GM12873 (cell line): ENCODE data around the gene SEMA3C.

ENCODE experiments used
- TF ChIP-seq, protein P1 (sequence below): IDR thresholded peaks from 2 replicates; pipeline ENCODE4 v1.5.1; 2012; ENCODE audit warnings: low read depth, mild to moderate bottlenecking, moderate library complexity, low read length, control low read depth; ENCODE audit not compliant: insufficient read depth; ENCODE audit errors: missing control alignments

Gene SEMA3C

DNA sequence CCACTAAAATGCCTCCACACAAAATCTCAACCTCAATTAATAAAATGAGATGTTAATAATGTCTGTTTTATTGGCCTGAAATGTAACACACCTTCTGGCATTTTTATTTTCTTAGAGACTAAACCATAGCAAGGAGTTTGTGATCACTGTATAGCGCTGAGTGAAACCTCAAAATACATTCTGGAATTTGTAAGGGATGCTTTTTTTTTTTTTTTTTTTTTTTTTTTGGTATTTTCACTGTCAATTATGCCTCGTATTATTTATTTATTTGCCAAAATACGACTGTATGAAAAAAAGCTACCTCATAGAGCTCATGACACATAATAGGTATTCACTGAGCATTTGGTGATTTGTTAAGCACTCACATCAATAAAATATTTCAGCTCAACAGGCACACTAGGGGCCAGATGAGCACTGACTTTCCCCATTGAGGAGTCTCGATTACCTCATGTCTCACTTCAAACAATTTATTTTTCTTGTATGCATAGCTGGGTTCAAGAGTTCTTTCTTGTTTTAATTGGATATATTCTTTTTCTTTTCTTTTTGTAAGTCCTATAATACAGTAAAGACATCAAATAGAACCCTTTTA, 36.5 kb downstream of the SEMA3C start:
- TF ChIP-seq, protein P1, sequence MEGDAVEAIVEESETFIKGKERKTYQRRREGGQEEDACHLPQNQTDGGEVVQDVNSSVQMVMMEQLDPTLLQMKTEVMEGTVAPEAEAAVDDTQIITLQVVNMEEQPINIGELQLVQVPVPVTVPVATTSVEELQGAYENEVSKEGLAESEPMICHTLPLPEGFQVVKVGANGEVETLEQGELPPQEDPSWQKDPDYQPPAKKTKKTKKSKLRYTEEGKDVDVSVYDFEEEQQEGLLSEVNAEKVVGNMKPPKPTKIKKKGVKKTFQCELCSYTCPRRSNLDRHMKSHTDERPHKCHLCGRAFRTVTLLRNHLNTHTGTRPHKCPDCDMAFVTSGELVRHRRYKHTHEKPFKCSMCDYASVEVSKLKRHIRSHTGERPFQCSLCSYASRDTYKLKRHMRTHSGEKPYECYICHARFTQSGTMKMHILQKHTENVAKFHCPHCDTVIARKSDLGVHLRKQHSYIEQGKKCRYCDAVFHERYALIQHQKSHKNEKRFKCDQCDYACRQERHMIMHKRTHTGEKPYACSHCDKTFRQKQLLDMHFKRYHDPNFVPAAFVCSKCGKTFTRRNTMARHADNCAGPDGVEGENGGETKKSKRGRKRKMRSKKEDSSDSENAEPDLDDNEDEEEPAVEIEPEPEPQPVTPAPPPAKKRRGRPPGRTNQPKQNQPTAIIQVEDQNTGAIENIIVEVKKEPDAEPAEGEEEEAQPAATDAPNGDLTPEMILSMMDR = no peak

DNA sequence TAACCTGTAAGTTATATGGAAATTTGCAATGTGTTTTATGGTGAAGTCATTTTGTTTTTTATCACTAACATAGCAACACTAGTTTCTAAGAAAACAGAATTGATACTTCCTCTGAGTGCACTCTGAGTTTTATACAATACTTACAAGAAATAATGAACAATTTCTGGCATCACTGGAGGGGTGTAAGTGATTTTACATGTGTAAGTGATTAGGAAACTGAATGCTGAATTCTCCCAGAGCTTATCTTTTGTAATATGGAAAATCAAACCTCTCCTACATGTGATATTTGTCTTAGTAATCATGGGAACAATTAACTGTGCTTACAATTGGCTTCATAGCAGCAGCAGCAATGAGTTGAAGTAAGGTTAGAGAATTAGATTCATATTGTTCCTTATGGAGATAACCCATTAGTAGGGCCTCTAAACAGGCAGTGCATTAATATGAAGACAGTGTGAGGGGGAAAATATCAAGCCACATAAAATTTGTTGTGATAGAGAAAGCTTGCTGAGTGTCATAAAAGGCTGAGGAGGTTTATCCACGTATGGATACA, 37.4 kb downstream of the SEMA3C start:
- TF ChIP-seq, protein P1 = no peak

DNA sequence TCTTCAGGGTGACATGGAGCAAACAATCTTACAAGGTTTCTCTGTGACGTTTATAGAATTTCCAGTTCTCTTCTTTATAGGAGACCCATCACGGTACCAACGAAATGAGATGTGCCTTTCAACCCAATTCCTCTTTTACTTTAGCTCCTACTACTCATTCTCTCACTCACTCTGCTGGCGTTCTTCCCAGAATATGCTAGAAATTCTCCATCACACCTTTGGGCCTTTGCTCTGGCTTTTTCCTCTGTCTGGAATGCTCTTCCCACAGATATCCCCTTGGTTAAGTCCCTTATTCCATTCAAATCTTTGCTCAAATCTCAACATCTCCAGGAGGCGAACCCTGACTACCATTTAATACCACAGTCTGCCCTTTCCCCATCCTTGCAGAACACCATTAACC, 39.0 kb downstream of the SEMA3C start:
- TF ChIP-seq, protein P1 = no peak

DNA sequence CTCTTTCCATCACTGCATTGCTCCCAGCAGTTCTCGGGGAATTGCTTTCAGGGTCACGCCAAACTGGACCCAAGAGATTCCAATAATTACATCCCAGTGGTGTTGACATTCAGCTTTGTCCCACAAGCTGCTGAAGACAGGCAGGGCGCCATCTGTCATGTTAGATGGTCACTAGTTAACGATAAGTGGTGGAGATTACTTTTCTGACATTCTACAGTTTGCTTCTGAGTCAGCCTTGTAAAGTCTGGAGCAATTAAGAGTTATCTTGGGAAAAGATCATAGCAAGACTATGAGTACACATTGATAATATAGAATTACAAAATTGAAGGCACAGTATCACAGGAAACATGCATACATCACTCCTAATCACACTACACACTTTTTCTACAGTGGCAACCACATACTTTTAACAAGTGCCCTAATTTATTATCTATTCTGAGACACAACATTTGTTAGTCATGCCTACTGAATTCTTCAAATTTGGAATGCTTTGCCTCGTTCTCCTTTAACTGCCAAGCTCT, 41.9 kb downstream of the SEMA3C start:
- TF ChIP-seq, protein P1 = no peak

DNA sequence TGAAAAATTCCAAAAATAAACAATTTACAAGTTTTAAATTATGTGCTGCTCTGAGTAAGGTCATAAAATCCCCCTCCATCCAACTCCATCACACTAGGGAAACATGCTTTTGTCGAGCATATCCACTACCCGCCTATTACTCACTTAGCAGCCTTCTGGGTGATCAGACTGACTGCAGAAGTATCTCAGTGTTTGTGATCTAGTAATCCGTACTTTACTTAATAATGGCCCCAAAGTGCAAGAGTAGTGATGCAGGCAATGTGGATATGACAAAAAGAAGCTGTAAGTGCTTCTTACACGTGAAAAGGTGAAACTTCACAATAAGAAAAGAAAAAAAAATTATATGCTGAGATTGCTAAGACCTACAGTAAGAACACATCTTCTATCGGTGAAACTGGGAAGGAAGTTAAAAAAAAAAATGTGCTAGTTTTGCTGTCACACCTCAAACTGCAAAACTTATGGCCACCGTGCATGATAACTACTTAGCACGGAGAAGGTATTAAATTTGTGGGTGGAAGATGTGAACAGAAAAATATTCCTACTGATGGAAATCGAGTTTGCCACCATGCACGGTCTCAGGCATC, 43.2 kb downstream of the SEMA3C start:
- TF ChIP-seq, protein P1 = no peak

DNA sequence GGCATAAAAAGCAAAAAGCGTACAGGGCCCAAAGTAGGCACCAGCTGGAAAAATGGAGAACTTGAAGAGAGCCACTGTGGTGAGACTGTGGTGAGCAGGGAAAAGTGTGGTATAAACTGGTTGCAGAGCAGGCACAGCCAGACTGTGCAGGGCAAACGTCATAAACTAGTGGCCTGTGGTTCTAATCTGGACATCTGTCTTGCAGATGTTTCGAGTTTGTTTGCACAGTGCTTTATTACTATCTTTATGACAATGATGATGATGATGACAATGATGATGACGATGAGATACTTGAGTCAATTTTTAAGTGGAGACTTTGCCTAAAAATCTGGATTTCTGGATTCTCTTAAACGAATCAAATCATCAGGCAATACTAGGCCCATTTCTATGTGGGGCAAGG, 45.7 kb downstream of the SEMA3C start:
- TF ChIP-seq, protein P1 = no peak

DNA sequence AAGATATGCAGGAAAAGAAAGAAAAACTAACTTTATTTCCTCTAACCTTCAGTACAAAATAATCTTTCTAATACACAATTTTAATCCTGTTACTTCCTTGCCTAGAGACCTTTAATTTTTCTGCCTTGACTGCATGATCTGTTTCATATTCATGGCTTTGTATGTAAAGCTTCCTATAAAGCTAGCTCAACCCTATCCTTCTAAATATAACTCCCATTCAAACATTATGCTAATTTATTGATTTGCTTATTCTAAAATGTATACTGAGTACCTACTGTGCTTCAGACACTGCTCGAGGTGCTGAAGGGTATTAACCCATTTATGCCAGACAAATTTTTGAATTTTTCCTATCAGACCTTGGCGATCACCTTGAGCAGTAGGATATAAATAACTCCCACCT, 47.6 kb downstream of the SEMA3C start:
- TF ChIP-seq, protein P1 = no peak
